8988T (cell line): ENCODE results near the gene AGPAT3.

Experiments used
- DNase-seq: peaks from one replicate; pipeline ENCODE4 v3.0.0; 2011

The AGPAT3 gene

GRCh38 chr21:43982489-43983078, 117.6 kb downstream of the AGPAT3 start:
- DNase-seq: no peak

- no peak for DNase-seq
These were observed 118.4 kb downstream of the AGPAT3 start for GRCh38 chr21:43983390-43983789.

- DNase-seq: no peak
These were observed 118.9 kb downstream of the AGPAT3 start for GRCh38 chr21:43983860-43984420.

GRCh38 chr21:43984905-43985689, 120.1 kb downstream of the AGPAT3 start:
- DNase-seq: no peak

- DNase-seq: no peak
These were observed 120.7 kb downstream of the AGPAT3 start for GRCh38 chr21:43985690-43986251.

GRCh38 chr21:43986544-43987451, 121.8 kb downstream of the AGPAT3 start:
- DNase-seq: no peak

GRCh38 chr21:43987509-43987908, 122.5 kb downstream of the AGPAT3 start:
- DNase-seq: no peak

GRCh38 chr21:43988016-43988415, 123.0 kb downstream of the AGPAT3 start:
- no peak for DNase-seq

GRCh38 chr21:43988506-43989230, 123.6 kb downstream of the AGPAT3 start:
- DNase-seq: no peak

- DNase-seq: no peak
These were observed 124.4 kb downstream of the AGPAT3 start for GRCh38 chr21:43989401-43989800.

GRCh38 chr21:43991447-43991991, 126.5 kb downstream of the AGPAT3 start:
- DNase-seq: no peak

- no peak for DNase-seq
These were observed 127.1 kb downstream of the AGPAT3 start for GRCh38 chr21:43992121-43992520.

GRCh38 chr21:43993420-43993934, 128.5 kb downstream of the AGPAT3 start:
- no peak for DNase-seq

GRCh38 chr21:43994085-43994484, 129.1 kb downstream of the AGPAT3 start:
- DNase-seq: no peak

- no peak for DNase-seq
These were observed 129.6 kb downstream of the AGPAT3 start for GRCh38 chr21:43994646-43995045.

GRCh38 chr21:43995521-43996105, 130.6 kb downstream of the AGPAT3 start:
- DNase-seq: no peak

GRCh38 chr21:43997766-43998742, 133.0 kb downstream of the AGPAT3 start:
- DNase-seq: no peak

GRCh38 chr21:44000360-44000759, 135.3 kb downstream of the AGPAT3 start:
- no peak for DNase-seq

GRCh38 chr21:44002511-44002910, 137.5 kb downstream of the AGPAT3 start:
- no peak for DNase-seq
